GM23248 (cell line): ENCODE measurements around the gene TCF12. TPM values are rescaled to one million over a fixed set of nuclear protein-coding genes. Genes with fewer than 3 reads are reported as not detected.

Experiments
- DNase-seq: peaks from one replicate; pipeline ENCODE4 v3.0.0-alpha.2; 2015
- H2AFZ ChIP-seq: fragments of 200-600 bp; sonication (generic); 2 replicates; pipeline ENCODE4 v1.6.1; 2016; ENCODE audit warnings: antibody characterized with exemption
- H3F3A ChIP-seq: fragments of 200-600 bp; sonication (generic); 2 replicates; pipeline ENCODE4 v1.6.1; 2016; ENCODE audit warnings: mild to moderate bottlenecking, antibody characterized with exemption, mixed run types; ENCODE audit not compliant: insufficient read depth
- H3K27ac ChIP-seq: fragments of 200-600 bp; sonication (generic); 2 replicates; pipeline ENCODE4 v1.5.1; 2016; ENCODE audit warnings: mild to moderate bottlenecking
- H3K27me3 ChIP-seq: fragments of 200-600 bp; sonication (generic); replicated peaks from 2 replicates; pipeline ENCODE4 v1.6.1; 2016; ENCODE audit warnings: mild to moderate bottlenecking; ENCODE audit not compliant: insufficient read depth
- H3K36me3 ChIP-seq: fragments of 200-600 bp; sonication (generic); 2 replicates; pipeline ENCODE4 v1.6.1; 2016; ENCODE audit warnings: low read depth, mild to moderate bottlenecking
- H3K4me1 ChIP-seq: fragments of 200-600 bp; sonication (generic); 2 replicates; pipeline ENCODE4 v1.6.1; 2016; ENCODE audit warnings: mild to moderate bottlenecking; ENCODE audit not compliant: insufficient read depth
- H3K4me2 ChIP-seq: fragments of 200-600 bp; sonication (generic); one replicate; pipeline ENCODE4 v1.6.1; 2016; ENCODE audit warnings: mild to moderate bottlenecking; ENCODE audit not compliant: unreplicated experiment
- H3K4me3 ChIP-seq: fragments of 200-600 bp; sonication (generic); 2 replicates; pipeline ENCODE4 v1.5.1; 2016; ENCODE audit warnings: mild to moderate bottlenecking
- H3K79me2 ChIP-seq: fragments of 200-600 bp; sonication (generic); 2 replicates; pipeline ENCODE4 v1.6.1; 2016; ENCODE audit warnings: mild to moderate bottlenecking; ENCODE audit not compliant: insufficient read depth
- H3K9ac ChIP-seq: fragments of 200-600 bp; sonication (generic); 2 replicates; pipeline ENCODE4 v1.6.1; 2016; ENCODE audit warnings: mild to moderate bottlenecking
- H3K9me2 ChIP-seq: fragments of 200-600 bp; sonication (generic); 2 replicates; pipeline ENCODE4 v1.6.1; 2016; ENCODE audit warnings: mixed run types, mild to moderate bottlenecking, moderate library complexity; ENCODE audit not compliant: insufficient read depth
- H3K9me3 ChIP-seq: fragments of 200-600 bp; sonication (generic); one replicate; pipeline ENCODE4 v1.6.1; 2017; ENCODE audit warnings: low read depth
- H4K20me1 ChIP-seq: fragments of 200-600 bp; sonication (generic); 2 replicates; pipeline ENCODE4 v1.6.0; 2016; ENCODE audit not compliant: insufficient read depth
- EZH2 ChIP-seq: fragments of 200-600 bp; sonication (generic); IDR thresholded peaks from 2 replicates; pipeline ENCODE4 v1.6.1; 2018; ENCODE audit warnings: antibody characterized with exemption, mild to moderate bottlenecking; ENCODE audit not compliant: insufficient read depth, poor library complexity, severe bottlenecking
- EZH2phosphoT487 ChIP-seq: fragments of 200-600 bp; sonication (generic); IDR thresholded peaks from 2 replicates; pipeline ENCODE4 v1.6.1; 2018; ENCODE audit warnings: antibody characterized with exemption, moderate library complexity, mild to moderate bottlenecking, low read depth; ENCODE audit not compliant: insufficient read depth
- WGBS, 2 experiments: methylation state at CpG; one replicate each; pipeline ENCODE4 v1.1.6; 2015 to 2017; ENCODE audit warnings: low lambda C conversion rate in 2 of 2, low coverage in 1 of 2; ENCODE audit errors: missing lambda C conversion rate in 2 of 2; 5-methylcytosine and 5-hydroxymethylcytosine counted together
- in situ Hi-C: fragments of 300-500 bp; cut with MboI; formaldehyde crosslinking; loops from 2 replicates; pipeline ENCODE4 v1.15.0; 2020
- polyA plus RNA-seq: library from polyadenylated mRNA; unstranded; fragments of >200 nt; fragmentation: Nextera tagmentation; extraction: Ambion mirVana; gene quantifications from 2 replicates; pipeline ENCODE4 v1.2.1, GENCODE V29; 2016
- total RNA-seq: library from RNA; depleted of rRNA; stranded (reverse); fragments of >200 nt; shearing (Covaris generic); gene quantifications from 2 replicates; pipeline ENCODE4 v1.2.3, GENCODE V29; 2014

The TCF12 gene
- total and polyA plus RNA-seq, 2 experiments from 2014 or later, result 53.6 to 58.6 TPM

- TF ChIP-seq EZH2phosphoT487 (no peak), EZH2 (no peak)
- H3K27me3 ChIP-seq, result no peaks in the 10 kb centered on the region
- no peaks in the 10 kb centered on the region for H3K9me2 ChIP-seq
- no peaks in the 10 kb centered on the region for H3K36me3 ChIP-seq
- no peak overlapping the region for H3K9ac ChIP-seq
- peak overlapping the region; percentile 23; the same call in 1 of the 2 replicates for H3K4me3 ChIP-seq
- H3K4me1 ChIP-seq, result peaks cover 67% of the 10 kb centered on the region
- H3K9me3 ChIP-seq, result no peaks in the 10 kb centered on the region
- no peak overlapping the region for H2AFZ ChIP-seq
- in situ Hi-C loops, result no loop called here
- H3K79me2 ChIP-seq, result peaks cover 92% of the 10 kb centered on the region
- 0% methylated on average over 2 of the region's 2 CpGs for WGBS, 2 experiments
- H4K20me1 ChIP-seq, result no peaks in the 10 kb centered on the region
- DNase-seq, result peak; percentile 91
- peak overlapping the region; percentile 61 for H3K4me2 ChIP-seq
- peak overlapping the region; percentile 70 for H3K27ac ChIP-seq
- peaks cover 35% of the 10 kb centered on the region for H3F3A ChIP-seq
Observed at GRCh38 chr15:57060799-57061198, 142.4 kb downstream of the TCF12 start.

- no peaks in the 10 kb centered on the region for H3K9me2 ChIP-seq
- peaks cover 35% of the 10 kb centered on the region for H3F3A ChIP-seq
- peaks cover 91% of the 10 kb centered on the region for H3K79me2 ChIP-seq
- DNase-seq, result peak; percentile 23
- no peaks in the 10 kb centered on the region for H3K27me3 ChIP-seq
- no peak overlapping the region for H3K9ac ChIP-seq
- in situ Hi-C loops, result no loop called here
- H2AFZ ChIP-seq, result no peak overlapping the region
- H3K27ac ChIP-seq, result peak overlapping the region; percentile 70
- peaks cover 67% of the 10 kb centered on the region for H3K4me1 ChIP-seq
- peak overlapping the region; percentile 36 for H3K4me2 ChIP-seq
- WGBS, 2 experiments, result 85% methylated on average over 2 of the region's 2 CpGs
- no peak for TF ChIP-seq EZH2
- no peak for TF ChIP-seq EZH2phosphoT487
- 0 out of 2 replicates have a peak overlapping the region, but pooled peaks have one; percentile 23 for H3K4me3 ChIP-seq
- H3K36me3 ChIP-seq, result no peaks in the 10 kb centered on the region
- no peaks in the 10 kb centered on the region for H4K20me1 ChIP-seq
- H3K9me3 ChIP-seq, result no peaks in the 10 kb centered on the region
Observed at GRCh38 chr15:57061281-57061680, 142.8 kb downstream of the TCF12 start.

GRCh38 chr15:57061696-57062095 is 143.3 kb downstream of the TCF12 start:
- WGBS, 2 experiments, result 82 to 93% methylated on average over 2 of the region's 2 CpGs
- peak overlapping the region; percentile 70 for H3K27ac ChIP-seq
- H3K4me3 ChIP-seq, result no peak overlapping the region
- H3K9me3 ChIP-seq, result no peaks in the 10 kb centered on the region
- H3K4me2 ChIP-seq, result peak overlapping the region; percentile 36
- H2AFZ ChIP-seq, result no peak overlapping the region
- TF ChIP-seq EZH2 (no peak), EZH2phosphoT487 (no peak)
- peaks cover 35% of the 10 kb centered on the region for H3F3A ChIP-seq
- DNase-seq, result peak; percentile 53
- H3K9me2 ChIP-seq, result no peaks in the 10 kb centered on the region
- in situ Hi-C loops, result no loop called here
- H4K20me1 ChIP-seq, result no peaks in the 10 kb centered on the region
- H3K9ac ChIP-seq, result no peak overlapping the region
- H3K79me2 ChIP-seq, result peaks cover 90% of the 10 kb centered on the region
- H3K4me1 ChIP-seq, result peaks cover 66% of the 10 kb centered on the region
- H3K27me3 ChIP-seq, result no peaks in the 10 kb centered on the region
- H3K36me3 ChIP-seq, result no peaks in the 10 kb centered on the region

GRCh38 chr15:57064033-57064432 is 145.6 kb downstream of the TCF12 start:
- Histone ChIP-seq H3K9me3 (no peaks in the 10 kb centered on the region), H4K20me1 (no peaks in the 10 kb centered on the region), H3K27ac (no peak overlapping the region), H3K4me2 (no peak overlapping the region), H2AFZ (no peak overlapping the region), H3K79me2 (peaks cover 88% of the 10 kb centered on the region), H3K9ac (no peak overlapping the region), H3K27me3 (no peaks in the 10 kb centered on the region), H3K4me1 (peaks cover 43% of the 10 kb centered on the region), H3K4me3 (no peak overlapping the region), H3K36me3 (no peaks in the 10 kb centered on the region), H3K9me2 (no peaks in the 10 kb centered on the region), H3F3A (peaks cover 35% of the 10 kb centered on the region)
- TF ChIP-seq EZH2 (no peak), EZH2phosphoT487 (no peak)
- DNase-seq, result peak; percentile 40
- in situ Hi-C loops, result no loop called here

- no peak overlapping the region for H3K9ac ChIP-seq
Observed at GRCh38 chr15:57069423-57069822, 151.0 kb downstream of the TCF12 start.

More at GRCh38 chr15:57069423-57069822, 151.0 kb downstream of the TCF12 start:
- TF ChIP-seq EZH2, result no peak
- TF ChIP-seq EZH2phosphoT487, result no peak
- WGBS, 2 experiments, result 86 to 90% methylated on average over 2 of the region's 2 CpGs
- in situ Hi-C loops, result no loop called here
- Histone ChIP-seq H3F3A (peaks cover 13% of the 10 kb centered on the region; the same call in 1 of the 2 replicates), H3K27me3 (no peaks in the 10 kb centered on the region), H3K4me2 (no peak overlapping the region), H3K9me3 (no peaks in the 10 kb centered on the region), H3K4me1 (peaks cover 15% of the 10 kb centered on the region), H2AFZ (no peak overlapping the region), H3K27ac (no peak overlapping the region), H3K9me2 (no peaks in the 10 kb centered on the region), H4K20me1 (0 out of 2 replicates have a peak, but pooled peaks cover 4% of the 10 kb centered on the region), H3K79me2 (peaks cover 94% of the 10 kb centered on the region), H3K36me3 (no peaks in the 10 kb centered on the region), H3K4me3 (no peak overlapping the region)
- DNase-seq, result no peak
